ENCODE measurements around the gene NUDT9.
"Not testable (repeated sequence)": the region's sequence is repeated elsewhere in the genome, so short reads cannot be mapped to it uniquely, and the experiment has no call there.

NUDT9 gene, protein sequence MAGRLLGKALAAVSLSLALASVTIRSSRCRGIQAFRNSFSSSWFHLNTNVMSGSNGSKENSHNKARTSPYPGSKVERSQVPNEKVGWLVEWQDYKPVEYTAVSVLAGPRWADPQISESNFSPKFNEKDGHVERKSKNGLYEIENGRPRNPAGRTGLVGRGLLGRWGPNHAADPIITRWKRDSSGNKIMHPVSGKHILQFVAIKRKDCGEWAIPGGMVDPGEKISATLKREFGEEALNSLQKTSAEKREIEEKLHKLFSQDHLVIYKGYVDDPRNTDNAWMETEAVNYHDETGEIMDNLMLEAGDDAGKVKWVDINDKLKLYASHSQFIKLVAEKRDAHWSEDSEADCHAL

DNA sequence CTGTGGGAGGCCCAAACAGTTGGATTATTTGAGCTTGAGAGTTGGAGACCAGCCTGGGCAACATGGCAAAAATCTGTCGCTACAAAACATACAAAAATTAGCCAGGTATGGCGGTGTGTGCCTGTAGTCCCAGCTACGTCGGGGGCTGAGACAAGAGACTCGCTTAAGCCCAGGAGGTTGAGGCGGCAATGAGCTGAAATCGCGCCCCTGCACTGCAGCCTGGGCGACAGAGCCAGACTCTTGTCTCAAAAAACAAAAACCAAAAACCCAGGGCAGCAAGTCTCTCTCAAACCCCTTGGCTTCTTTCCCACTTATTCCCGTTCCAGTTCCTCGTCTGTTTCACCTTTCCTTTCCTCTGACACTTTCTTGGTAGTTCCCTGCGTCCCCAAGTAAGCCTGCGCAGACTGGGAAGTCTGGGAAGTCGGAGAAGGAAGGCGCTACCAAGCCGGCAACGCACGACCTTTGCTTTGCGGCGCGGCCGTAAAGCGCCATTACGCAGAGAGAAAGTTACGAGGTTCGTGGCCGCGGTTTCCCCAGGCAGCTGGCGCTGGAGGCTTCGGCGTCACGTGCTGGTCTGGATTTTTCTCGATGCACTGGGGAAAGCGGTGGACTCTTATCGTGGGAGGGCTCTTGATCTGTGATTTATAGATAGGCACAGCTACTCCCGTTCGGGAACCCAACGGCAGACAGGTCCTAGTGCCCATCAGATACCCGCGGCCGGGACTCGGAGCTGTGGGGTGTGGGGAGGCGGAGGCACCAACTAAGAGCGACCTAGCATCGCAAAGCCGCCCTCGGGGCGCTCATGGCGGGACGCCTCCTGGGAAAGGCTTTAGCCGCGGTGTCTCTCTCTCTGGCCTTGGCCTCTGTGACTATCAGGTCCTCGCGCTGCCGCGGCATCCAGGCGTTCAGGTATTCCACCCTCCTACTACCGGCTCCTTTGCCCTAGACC lies at the start of gene NUDT9:
TSS of gene NUDT9 (plus strand) at position 470 of the 949 bp plus-strand sequence. CDS start at position 803, 333 bp downstream.
- in situ Hi-C loops (cut with MboI; ENCODE audit: low sequenced_read_pairs): no loop called here

DNA sequence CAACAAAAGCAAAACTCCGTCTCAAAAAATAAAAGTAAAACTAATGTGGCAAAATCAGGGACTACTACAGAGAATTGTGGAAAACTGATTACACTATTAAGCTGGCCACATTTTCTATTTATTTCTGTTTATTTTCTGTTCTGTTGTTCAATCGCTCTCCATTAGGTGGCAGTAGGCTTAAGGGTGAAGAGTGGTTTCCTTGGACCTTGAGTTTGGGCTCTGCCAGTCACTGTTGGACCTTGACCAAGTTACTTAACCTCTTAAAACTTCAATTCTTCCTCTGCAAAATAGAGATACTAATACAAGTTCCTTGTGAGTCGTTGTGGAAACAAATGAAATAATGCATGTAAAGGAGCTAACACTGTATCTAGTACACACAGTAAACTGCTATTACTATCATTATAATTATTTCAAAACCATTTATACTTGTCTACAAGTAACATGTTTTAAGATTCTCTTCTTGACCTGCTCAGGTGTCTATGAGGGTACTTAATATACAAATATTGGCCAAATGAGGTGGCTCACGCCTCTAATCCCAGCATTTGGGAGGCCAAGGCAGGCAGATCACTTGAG lies 46.6 kb upstream of the NUDT9 start:
- in situ Hi-C loops (cut with MboI; ENCODE audit: low sequenced_read_pairs): no loop called here

GRCh38 chr4:87377816-87378215 lies 44.6 kb upstream of the NUDT9 start:
- in situ Hi-C loops (cut with MboI; ENCODE audit: low sequenced_read_pairs): no loop called here

GRCh38 chr4:87382116-87382515 lies 40.3 kb upstream of the NUDT9 start:
- in situ Hi-C loops (cut with MboI; ENCODE audit: low sequenced_read_pairs): no loop called here

DNA sequence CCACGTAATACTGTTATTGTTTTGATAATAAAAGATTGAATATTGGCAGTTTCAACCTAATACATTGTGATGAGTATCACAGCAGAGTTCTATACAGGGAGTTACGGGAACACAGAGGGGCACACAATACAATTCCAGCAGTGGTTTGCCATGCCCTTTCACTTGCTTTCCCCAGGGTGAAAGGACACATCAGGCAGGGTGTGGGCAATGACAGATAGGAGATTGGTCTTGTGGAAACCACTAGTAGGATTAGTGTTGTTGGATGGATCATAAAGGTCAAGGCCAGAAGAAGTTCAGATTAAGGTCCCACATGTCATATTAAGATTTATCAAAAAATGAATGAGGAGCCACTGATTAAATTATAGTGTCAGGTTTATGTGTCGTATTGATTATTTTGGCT lies 39.4 kb upstream of the NUDT9 start:
- in situ Hi-C loops (cut with MboI; ENCODE audit: low sequenced_read_pairs): no loop called here

GRCh38 chr4:87384466-87385132 lies 37.8 kb upstream of the NUDT9 start:
- in situ Hi-C loops (cut with MboI; ENCODE audit: low sequenced_read_pairs): not testable (repeated sequence)

DNA sequence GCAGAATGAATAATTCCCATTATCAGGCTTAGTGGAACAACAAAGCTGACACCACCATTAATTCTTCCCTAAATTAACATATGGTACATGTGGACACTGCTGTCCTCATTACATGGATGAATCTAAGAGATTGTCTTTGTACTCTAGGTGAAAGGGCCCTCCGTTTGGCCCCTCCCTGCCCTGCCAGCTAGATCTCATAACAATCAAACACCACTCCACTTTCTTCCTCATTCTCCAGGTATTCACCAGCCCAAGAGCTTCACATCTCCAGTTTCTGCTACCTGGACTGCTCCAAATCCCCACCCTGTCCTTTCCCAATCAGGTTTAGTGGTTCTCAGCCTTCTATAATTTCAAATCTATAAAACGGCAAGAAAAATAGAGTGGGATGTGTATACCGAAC lies 35.1 kb upstream of the NUDT9 start:
- in situ Hi-C loops (cut with MboI; ENCODE audit: low sequenced_read_pairs): no loop called here

- in situ Hi-C loops (cut with MboI; ENCODE audit: low sequenced_read_pairs): no loop called here
Measured at GRCh38 chr4:87388901-87389300, 33.5 kb upstream of the NUDT9 start.

- in situ Hi-C loops (cut with MboI; ENCODE audit: low sequenced_read_pairs): not testable (repeated sequence)
Measured at GRCh38 chr4:87390055-87390454, 32.3 kb upstream of the NUDT9 start.

DNA sequence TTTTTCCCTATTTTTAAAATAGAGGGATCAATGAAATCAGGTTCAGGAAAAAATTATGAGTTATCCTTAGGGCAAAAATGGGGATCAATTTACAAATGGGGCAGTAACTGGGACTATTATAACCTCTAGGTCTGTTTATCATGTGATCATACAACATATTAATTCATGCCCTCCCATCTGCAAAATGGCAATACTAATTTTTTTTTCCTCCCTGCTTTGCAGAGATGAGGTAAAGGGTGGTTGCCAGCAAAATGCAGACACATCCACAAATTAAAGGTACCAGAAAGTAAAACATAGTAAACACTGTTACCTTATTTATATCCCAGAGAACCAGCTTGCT lies 31.9 kb upstream of the NUDT9 start:
- in situ Hi-C loops (cut with MboI; ENCODE audit: low sequenced_read_pairs): no loop called here

DNA sequence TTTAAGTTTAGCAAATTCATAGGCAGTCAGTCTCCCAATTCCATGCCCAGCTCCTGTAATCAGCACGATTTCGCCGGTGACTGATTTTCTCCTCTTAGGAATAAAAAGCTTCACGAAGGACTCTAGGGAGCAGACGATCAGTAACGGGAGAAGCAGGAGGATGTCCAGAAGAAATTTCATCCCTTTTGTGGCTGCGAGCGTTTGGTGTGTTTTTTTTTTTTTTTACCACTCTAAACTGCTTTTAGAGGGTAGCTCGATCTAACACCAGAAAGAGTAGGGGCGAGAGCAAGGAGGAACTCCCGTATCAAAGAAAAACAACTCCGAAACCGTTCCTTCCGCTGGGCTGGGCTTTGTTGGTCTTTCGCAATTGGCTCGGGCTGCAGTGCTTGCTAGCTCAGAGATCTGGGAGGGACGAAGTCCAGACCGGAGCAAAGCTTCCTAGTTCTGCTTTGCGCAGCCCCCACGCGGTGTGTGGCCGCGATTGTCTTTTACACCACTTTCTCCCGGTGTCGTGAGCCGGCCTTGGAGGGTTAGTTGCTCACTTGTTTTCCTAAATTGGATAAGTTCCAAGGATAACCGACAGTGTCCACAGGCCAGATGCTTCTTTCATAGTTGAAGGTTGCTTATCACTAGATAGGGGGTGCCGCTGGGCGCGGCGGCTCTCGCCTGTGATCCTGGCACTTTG lies 31.3 kb upstream of the NUDT9 start, which contains the start of gene HSD17B11:
TSS of gene HSD17B11 (minus strand) at position 298 of the 685 bp plus-strand sequence. CDS start at position 180, 118 bp downstream.
- in situ Hi-C loops (cut with MboI; ENCODE audit: low sequenced_read_pairs): no loop called here

- in situ Hi-C loops (cut with MboI; ENCODE audit: low sequenced_read_pairs): no loop called here
Measured at GRCh38 chr4:87391576-87392054, 30.8 kb upstream of the NUDT9 start.

- in situ Hi-C loops (cut with MboI; ENCODE audit: low sequenced_read_pairs): no loop called here
Measured at GRCh38 chr4:87392183-87392582, 30.2 kb upstream of the NUDT9 start.

- in situ Hi-C loops (cut with MboI; ENCODE audit: low sequenced_read_pairs): not testable (repeated sequence)
Measured at GRCh38 chr4:87395073-87395472, 27.3 kb upstream of the NUDT9 start.

- in situ Hi-C loops (cut with MboI; ENCODE audit: low sequenced_read_pairs): not testable (repeated sequence)
Measured at GRCh38 chr4:87395851-87396250, 26.5 kb upstream of the NUDT9 start.

DNA sequence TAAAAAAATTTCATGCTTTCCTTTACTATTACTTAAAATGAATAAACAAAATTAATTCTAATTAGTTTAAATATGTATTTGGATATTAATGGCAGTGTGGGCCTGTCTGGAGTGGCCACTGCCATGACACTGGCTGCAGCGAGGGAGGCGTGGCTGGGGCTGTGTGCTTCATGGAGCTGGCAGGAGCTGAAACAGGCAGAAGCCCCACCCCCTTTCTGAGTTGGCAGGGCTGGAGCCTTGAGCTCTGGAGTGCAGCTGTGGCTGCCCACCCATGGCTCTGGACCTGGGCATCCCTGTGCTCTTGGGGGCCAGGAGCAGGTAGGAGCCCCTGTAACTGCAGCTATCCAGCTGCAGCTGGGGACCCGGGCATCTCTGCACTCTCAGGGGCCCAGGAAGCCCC lies 23.2 kb upstream of the NUDT9 start:
- in situ Hi-C loops (cut with MboI; ENCODE audit: low sequenced_read_pairs): no loop called here

DNA sequence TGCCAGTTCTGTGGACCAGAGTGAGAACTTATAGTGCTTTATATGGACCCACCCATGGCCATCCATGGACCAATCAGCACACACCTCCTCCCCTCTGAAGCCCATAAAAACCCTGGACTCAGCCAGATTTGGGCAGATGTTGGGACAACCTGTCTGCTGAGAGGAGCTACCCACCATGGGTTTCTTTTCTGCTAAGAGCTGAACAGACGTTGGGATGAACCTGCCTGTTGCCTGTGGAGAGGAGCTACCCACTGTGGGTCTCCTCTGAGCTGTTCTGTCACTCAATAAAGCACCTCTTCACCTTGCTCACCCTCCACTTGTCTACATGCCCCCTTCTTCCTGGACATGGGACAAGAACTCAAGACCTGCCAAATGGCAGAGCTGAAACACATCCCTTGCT lies 22.4 kb upstream of the NUDT9 start:
- in situ Hi-C loops (cut with MboI; ENCODE audit: low sequenced_read_pairs): no loop called here

DNA sequence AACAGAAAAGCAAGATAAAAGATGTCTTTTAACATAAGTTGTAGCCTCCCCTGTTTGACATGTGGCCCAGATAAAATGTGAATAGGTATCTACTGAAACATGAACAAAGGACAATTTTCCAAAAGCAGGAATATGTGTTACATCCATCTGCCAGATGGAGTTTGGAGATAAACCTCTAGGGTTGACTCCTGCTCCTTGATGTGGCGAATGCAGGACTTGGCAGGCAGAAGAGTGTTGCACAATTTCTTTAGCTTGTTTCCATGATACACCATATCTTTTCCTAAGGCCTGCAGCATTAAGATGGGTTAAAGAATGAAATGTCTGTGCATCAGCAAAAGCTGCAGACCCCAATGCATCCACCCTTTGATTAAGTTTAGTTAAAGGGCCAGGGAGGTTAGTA lies 18.6 kb upstream of the NUDT9 start:
- in situ Hi-C loops (cut with MboI; ENCODE audit: low sequenced_read_pairs): not testable (repeated sequence)

DNA sequence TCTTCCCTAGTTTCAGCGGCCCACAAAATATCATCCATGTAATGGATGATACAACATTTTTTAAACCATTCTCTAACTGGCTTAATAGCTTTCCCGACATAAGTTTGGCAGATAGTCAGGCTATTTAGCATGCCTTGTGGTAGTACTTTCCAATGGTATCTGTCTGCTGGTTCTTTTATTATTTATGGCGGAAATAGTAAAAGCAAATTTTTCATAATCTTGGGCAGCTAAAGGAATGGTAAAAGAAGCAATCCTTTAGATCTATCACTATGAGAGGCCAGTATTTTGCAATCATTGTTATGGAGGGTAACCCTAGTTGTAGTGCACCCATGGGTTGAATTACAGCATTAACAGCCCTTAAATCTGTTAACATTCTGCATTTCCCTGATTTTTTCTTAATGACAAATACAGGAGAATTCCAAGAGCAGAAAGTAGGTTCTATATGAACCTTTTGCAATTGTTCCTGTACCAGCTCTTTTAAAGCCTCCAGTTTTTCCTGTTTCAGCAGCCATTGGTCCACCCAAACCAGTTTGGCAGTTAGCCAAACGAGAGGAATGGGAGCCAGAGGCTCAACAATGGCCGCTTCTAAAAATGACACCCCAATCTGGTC lies 17.1 kb upstream of the NUDT9 start:
- in situ Hi-C loops (cut with MboI; ENCODE audit: low sequenced_read_pairs): no loop called here

DNA sequence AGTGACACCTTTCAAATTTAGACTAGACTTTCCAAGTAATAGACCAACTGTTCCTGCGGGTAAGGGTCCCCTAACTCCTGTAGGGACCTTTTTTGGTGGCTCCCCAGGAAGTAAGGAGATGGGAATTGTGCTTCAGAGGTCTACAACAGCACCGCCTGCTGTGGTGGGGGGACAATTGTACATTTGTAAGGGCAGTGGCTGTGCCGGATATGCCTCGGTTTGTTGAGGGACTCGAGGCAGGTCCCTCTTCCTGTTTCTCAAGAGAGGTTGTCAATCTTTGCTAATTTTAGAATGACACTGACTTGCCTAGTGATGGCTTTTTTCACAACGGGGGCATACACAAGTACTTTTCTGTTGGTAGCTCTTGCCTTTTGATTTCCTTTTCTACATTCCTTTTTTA lies 15.9 kb upstream of the NUDT9 start:
- in situ Hi-C loops (cut with MboI; ENCODE audit: low sequenced_read_pairs): no loop called here

All from hTERT RPE-1 (cell line).